Measurements from ENCODE around the gene MGST1.

DNA sequence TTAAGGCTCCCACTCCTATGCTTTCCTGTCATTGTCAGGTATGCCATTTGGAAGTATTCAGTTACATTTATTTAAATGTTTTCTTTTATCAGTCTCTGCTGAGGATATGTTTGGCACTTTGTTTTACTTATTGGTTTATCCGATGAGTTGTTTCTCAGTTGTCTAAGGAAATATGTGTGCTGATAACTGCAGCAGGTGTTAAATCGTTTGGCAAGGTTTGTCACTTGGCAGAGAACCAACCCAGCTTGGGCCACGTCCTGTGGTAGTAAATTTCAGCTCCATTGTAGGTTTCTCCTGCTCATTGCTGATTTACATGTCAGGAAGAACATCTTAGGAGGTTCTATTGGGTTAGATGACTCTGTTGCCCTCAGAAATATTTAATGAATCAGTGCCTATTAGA is 22.0 kb upstream of the MGST1 start:
- TF ChIP-seq, protein P1, sequence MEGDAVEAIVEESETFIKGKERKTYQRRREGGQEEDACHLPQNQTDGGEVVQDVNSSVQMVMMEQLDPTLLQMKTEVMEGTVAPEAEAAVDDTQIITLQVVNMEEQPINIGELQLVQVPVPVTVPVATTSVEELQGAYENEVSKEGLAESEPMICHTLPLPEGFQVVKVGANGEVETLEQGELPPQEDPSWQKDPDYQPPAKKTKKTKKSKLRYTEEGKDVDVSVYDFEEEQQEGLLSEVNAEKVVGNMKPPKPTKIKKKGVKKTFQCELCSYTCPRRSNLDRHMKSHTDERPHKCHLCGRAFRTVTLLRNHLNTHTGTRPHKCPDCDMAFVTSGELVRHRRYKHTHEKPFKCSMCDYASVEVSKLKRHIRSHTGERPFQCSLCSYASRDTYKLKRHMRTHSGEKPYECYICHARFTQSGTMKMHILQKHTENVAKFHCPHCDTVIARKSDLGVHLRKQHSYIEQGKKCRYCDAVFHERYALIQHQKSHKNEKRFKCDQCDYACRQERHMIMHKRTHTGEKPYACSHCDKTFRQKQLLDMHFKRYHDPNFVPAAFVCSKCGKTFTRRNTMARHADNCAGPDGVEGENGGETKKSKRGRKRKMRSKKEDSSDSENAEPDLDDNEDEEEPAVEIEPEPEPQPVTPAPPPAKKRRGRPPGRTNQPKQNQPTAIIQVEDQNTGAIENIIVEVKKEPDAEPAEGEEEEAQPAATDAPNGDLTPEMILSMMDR (IDR thresholded peaks at IDR 0.05; ENCODE audit: low read length) = no peak
- TF ChIP-seq EZH2 (optimal IDR thresholded peaks at IDR 0.05; ENCODE audit: low read depth, low read length) = no peak
